Measurements from ENCODE around the gene FAM204A.

DNA sequence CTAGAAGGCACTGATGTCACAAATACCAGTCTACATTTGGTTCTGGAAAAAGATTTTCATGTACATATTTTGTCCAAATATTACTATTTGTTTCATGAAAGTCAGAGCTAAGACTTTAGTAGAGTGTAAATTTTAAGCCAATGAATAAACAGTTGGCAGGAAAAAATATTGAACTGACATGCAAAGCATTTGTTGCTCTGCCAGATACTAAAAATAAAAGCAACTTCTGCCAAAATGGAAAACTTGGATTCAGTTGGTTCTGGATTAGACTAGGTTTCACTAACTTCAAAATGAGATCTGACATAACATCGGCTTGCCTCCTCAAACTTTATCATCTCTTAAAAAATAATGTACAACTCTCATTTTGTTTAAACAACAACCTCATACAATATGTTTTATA is 34.9 kb downstream of the FAM204A start:
- TF ChIP-seq EZH2 (IDR thresholded peaks at IDR 0.05; ENCODE audit: low read depth) (no peak), CTCF (conservative IDR thresholded peaks at IDR 0.05) (no peak)
